HG02938 (cell line): ENCODE results near the gene FNBP1.

Source experiments
- ATAC-seq: cut with Tn5 transposase; IDR thresholded peaks from one replicate; pipeline ENCODE4 v1.9.1; 2021; ENCODE audit warnings: mild to moderate bottlenecking, moderate library complexity; ENCODE audit not compliant: unreplicated experiment

FNBP1 gene

DNA sequence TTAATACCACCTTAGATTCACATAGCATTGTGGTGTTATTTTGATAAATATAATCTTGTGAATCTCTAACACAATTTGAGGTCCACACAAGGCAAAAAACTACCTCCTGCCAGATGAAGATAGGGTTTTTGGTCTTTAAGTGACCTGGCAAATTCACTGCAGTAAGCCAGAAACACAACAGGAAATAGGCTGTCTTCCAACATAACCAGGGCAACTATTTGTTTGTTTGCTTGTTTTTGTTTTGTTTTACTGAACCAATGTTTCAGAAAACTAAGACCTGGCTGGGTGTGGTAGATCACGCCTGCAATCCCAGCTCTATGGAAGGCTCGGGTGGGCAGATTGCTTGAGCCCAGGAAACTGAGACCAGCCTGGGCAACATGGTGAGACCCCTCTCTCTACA is 112.2 kb downstream of the FNBP1 start:
- ATAC-seq = no peak

GRCh38 chr9:129929496-129930125 is 113.4 kb downstream of the FNBP1 start:
- no peak for ATAC-seq

- ATAC-seq = no peak
Observed at GRCh38 chr9:129923589-129923988, 119.4 kb downstream of the FNBP1 start.

GRCh38 chr9:129921905-129922304 is 121.1 kb downstream of the FNBP1 start:
- ATAC-seq = no peak

DNA sequence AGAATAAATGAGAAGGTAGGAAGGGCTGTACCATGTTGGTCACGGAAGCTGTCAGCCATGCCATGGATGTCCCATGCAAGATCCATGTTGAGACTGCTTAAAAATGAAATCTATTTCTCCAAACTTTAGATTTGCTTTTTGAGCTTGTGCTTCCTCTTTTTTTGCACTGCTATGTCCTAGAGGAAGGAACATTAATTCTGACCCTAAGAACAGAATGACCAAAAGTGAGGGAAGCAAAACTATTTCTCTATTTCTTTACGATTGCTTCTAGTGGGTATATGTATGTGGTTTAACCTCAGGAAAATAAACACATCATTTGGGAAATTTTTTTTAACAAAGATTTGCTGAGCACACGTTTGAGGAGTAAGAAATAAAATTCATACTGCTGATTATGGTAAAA is 123.1 kb downstream of the FNBP1 start:
- ATAC-seq = no peak

- no peak for ATAC-seq
Observed at GRCh38 chr9:129919277-129919676, 123.7 kb downstream of the FNBP1 start.

DNA sequence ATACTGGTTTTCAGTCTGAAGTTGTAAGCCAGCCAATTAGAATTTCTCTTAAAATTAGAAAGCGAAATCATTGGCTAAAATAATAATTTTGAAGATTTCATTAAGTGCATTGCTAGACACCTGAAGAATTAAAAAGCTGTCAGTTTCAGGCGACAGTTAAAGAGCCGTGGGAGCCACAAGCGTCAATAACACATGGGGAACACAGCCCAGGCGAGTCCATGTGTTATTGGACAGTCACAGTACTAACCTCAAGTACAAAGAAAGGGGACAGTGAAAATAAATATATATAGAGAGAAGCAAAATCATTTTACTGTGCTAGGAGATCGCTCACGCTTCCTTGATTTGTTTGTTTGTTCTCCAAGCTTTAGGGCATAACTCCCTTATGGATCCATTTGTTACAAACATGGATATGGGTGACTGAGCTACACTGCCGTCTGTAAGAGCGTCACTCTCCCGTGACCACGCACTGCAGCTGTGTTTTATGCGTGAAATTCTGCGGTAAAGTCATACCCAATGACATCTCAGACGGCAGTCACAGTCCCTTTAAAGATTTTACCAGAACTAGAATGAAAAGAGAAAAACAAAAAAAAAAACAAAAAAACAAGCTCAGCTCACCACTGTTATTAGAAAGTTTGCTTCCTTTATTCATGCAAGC is 124.6 kb downstream of the FNBP1 start:
- no peak for ATAC-seq

- no peak for ATAC-seq
Observed at GRCh38 chr9:129916707-129917106, 126.3 kb downstream of the FNBP1 start.

DNA sequence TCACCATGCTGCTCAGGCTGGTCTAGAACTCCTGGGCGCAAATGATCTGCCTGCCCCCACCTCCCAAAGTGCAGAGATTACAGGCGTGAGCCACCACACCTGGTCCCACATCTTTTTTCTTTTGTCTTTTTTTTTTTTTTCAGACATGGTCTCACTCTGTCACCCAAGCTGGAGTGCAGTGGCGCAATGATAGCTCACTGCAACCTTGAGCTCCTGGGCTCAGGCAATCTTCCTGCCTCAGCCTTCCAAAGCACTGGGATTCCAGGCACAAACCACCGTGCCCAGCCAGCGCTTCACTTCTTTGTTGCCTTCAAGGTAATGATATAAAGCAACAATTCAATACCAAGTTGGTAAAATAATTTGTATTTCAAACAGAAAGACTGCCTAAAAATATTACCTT is 128.9 kb downstream of the FNBP1 start:
- ATAC-seq = no peak

DNA sequence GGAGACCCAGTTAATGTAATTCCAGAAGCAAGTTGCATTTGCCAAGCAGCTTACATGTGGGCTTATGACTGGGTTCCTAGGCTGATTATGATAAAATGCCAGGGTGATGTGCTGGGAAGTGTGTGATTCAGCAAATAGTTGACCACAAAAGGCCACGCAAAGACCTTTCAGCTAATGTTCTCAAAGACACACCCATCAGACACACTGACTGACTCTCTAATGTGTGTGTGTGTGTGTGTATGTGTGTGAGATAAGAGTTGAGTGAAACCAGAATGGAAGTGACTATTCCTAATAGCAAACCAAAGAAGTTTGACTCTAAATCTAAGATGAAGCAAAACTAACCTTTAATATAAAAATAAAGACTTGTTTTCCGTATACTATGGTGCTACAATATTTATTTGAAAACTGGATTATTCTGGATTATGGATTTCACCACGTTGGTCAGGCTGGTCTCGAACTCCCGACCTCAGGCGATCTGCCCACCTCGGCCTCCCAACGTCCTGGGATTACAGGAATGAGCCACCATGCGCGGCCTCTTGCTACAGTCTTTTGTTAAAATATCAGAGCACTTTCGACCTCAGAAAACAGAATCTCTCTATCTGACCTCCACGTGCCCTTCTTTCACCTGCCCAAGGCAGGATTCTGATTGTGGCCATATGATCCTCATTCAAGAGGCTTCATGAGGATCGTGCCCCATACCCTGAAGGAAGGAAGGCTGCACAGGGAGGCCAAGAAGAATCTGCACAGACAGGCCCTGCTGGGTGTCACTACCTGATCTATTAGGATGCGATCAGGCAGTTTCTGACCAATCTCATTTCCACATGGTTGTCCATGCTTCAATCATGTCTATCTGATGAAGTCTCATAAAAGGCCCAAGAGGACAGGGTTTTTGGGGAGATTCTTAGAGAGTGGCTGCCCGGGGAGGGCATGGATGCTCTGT is 132.1 kb downstream of the FNBP1 start:
- no peak for ATAC-seq

GRCh38 chr9:129909851-129910250 is 133.1 kb downstream of the FNBP1 start:
- ATAC-seq = no peak

DNA sequence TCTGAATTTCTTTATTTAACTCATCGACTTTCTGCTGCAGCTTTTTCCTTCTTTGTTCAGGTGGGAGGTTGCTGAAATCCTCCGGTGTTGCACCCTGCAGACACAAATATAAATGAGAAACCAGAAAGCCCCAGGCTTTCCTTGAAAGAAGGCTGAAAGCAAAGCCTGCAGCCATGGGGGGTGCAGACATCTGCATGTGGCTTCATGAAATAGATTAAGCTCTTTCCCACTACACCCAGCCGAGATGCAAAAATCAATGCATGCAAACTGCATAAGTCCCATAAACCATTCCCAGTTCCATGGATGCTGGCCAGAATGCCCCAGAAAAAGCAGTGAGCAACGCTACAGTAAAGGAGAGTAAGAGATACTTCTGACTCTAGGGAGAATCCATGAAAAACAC is 134.1 kb downstream of the FNBP1 start:
- ATAC-seq = no peak

DNA sequence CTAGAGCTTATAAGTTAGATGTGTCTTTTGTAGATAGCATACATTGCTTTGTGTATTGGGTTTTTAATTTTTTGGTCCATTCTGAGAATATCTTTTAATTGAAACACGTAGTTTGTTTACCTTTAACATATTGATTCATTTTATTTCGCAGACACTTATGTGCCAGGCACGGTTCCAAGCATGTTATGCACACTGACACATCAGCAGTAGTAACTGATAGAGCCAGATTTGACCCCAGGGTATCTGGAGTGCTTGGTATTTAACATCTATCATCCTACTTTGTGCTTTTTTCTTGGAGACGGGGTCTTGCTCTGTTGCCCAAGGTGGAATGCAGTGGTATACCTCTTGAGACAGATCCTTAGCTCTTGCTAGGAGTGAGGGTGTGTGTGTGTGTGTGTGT is 135.8 kb downstream of the FNBP1 start:
- no peak for ATAC-seq

DNA sequence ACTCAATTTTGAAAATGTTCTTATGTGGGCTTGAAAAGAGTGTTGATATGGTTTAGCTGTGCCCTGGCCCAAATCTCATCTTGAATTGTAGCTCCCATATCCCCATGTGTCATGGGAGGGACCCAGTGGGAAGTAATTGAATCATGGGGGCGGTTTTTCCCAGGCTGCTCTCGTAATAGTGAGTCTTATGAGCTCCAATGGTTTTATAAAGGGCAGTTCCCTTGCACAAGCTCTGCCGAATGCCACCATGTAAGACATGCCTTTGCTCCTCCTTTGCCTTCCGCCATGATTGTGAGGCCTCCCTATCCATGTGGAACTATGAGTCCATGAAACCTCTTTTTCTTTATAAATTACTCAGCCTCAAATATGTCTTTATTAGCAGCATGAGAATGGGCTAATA is 136.7 kb downstream of the FNBP1 start:
- no peak for ATAC-seq

GRCh38 chr9:129904734-129905133 is 138.3 kb downstream of the FNBP1 start:
- no peak for ATAC-seq

DNA sequence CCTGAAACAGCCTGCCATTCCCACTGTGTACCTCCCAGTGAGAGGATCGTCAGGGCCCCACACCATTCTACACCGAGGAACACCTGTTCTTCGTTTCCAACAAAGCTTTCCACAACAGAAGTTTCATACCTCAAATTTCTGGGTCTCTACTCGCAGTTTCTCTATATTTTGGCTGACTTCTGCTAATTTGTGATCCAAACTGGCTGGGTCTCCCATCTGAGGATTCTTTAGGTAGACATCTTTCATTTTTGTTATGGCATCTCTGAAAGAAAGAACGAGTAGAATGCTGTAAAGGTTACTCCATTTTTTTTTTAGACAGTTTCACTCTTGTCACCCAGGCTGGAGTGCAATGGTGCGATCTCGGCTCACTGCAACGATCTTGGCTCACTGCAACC is 140.3 kb downstream of the FNBP1 start:
- no peak for ATAC-seq

DNA sequence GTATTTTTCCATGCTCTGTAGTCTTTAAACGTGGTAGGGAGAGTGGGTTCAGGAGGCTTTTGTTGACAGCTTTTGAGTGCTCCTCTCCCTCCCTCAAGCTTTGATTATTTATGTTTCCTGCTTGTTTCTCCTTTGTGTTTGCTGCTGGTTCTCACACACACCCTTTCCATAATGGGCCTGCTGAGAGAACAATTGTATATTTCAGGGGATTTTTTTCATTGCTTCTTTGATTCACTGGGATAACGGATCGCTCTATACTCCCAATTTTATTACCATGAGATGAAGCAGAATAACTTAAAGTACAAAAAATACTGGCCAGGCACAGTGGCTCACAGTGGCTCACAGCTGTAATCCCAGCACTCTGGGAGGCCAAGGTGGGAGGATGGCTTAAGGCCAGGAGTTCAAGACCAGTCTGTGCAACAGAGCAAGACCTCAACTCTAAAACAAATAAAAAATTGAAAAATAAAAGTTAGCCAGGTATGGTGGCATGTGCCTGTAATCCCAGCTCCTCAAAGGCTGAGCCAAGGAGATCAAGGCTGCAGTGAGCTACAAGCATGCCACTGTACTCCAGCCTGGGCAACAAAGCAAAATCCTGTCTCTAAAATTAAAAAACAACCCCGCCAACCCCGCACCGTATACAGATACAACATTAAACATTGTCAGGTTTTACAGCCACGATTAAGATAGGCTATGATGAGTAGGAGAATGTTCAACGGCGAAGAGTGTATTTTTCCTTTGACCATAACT is 140.8 kb downstream of the FNBP1 start:
- no peak for ATAC-seq

GRCh38 chr9:129900263-129901027 is 142.5 kb downstream of the FNBP1 start:
- peak; percentile 90 for ATAC-seq

GRCh38 chr9:129899620-129900019 is 143.4 kb downstream of the FNBP1 start:
- no peak for ATAC-seq

GRCh38 chr9:129898185-129898584 is 144.8 kb downstream of the FNBP1 start:
- ATAC-seq = no peak
